Astrocyte of the cerebellum (primary cell): ENCODE results near the gene RNF2.
A peak's percentile ranks its signal among the peaks of the same experiment; 100 is the strongest.

Experiments used
- DNase-seq: peaks from one replicate; pipeline ENCODE4 v3.0.0-alpha.2; 2011; ENCODE audit warnings: low read depth
- H3K4me3 ChIP-seq: 2 replicates; pipeline ENCODE4 v1.5.1; 2011; ENCODE audit warnings: mild to moderate bottlenecking, low read depth, low read length, moderate library complexity
- in situ Hi-C: cut with HindIII; loops from 2 replicates; pipeline ENCODE4 v1.10.0; 2017; ENCODE audit warnings: low sequenced_read_pairs
- TF ChIP-seq, protein P1 (sequence below): IDR thresholded peaks from 2 replicates; pipeline ENCODE4 v1.5.1; 2012; ENCODE audit warnings: low read length, low read depth, moderate library complexity, mild to moderate bottlenecking; ENCODE audit errors: missing control alignments

The RNF2 gene

GRCh38 chr1:185016880-185017279, 28.5 kb upstream of the RNF2 start:
- TF ChIP-seq, protein P1, sequence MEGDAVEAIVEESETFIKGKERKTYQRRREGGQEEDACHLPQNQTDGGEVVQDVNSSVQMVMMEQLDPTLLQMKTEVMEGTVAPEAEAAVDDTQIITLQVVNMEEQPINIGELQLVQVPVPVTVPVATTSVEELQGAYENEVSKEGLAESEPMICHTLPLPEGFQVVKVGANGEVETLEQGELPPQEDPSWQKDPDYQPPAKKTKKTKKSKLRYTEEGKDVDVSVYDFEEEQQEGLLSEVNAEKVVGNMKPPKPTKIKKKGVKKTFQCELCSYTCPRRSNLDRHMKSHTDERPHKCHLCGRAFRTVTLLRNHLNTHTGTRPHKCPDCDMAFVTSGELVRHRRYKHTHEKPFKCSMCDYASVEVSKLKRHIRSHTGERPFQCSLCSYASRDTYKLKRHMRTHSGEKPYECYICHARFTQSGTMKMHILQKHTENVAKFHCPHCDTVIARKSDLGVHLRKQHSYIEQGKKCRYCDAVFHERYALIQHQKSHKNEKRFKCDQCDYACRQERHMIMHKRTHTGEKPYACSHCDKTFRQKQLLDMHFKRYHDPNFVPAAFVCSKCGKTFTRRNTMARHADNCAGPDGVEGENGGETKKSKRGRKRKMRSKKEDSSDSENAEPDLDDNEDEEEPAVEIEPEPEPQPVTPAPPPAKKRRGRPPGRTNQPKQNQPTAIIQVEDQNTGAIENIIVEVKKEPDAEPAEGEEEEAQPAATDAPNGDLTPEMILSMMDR = no peak
- in situ Hi-C loops = no loop called here
- DNase-seq = no peak
- H3K4me3 ChIP-seq = no peak overlapping the region

DNA sequence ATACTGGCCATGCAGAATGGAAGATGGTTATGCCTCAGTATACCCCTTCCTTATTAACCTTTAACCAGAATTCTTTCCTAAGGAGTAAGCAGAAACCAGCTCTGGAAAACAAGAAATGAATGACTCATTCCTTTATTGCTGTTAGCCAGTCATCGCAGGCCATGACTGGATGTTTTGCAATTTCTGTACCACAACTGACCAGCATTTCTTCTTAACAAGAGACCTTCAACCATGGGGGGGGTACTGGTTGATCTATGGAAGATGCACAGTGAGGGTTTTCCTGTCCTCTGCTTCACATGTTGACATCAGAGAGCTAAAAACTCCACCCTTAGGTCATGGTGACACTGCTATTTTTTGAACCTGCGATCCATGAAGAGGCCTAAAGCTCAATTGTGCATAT, 28.0 kb upstream of the RNF2 start:
- TF ChIP-seq, protein P1 = no peak
- in situ Hi-C loops = no loop called here
- DNase-seq = peak; percentile 63
- no peak overlapping the region for H3K4me3 ChIP-seq

DNA sequence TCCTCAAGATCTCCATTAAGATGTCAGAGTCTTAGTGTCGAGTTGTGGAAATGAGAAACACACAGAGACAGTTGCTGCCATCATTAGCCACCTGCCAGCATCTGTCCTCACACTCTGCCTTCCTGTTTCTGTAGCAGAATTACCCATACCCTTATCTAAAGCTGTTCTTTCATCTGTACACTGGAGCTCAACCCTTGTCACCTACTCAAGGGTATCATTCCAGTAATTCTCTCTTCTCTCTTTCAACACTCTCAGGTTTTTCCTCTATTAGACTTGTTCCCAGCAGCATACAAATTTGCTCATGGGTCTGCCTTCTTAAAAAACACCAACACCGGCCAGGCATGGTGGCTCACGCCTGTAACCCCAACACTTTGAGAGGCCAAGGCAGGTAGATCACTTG, 27.4 kb upstream of the RNF2 start:
- TF ChIP-seq, protein P1 = no peak
- in situ Hi-C loops = no loop called here

DNA sequence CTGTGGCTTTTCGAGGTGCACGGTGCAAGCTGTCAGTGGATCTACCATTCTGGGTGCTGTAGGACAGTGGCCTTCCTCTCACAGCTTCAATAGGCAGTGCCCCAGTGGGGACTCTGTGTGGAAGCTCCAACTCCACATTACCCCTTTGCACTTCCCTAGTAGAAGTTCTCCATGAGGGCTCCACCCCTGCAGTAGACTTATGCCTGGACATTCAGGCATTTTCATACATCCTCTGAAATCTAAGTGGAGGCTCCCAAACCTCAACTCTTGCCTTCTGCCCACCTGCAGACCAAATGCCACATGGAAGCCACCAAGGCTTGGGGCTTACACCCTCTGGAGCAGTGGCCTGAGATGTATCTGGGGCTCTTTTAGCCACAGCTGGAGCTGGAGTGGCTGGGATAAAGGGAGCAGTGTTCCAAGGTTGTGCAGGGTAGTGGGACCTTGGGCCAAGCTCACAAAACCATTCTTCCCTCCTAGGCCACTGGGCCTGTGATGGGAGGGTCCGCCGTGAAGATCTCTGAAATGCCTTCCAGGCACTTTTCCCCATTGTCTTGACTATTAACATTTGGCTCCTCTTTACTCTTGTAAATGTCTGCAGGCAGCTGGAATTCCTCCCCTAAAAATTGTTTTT, 18.0 kb upstream of the RNF2 start:
- in situ Hi-C loops = no loop called here
- DNase-seq = no peak
- TF ChIP-seq, protein P1 = no peak
- H3K4me3 ChIP-seq = no peak overlapping the region

More for the DNA sequence above, 27.4 kb upstream of the RNF2 start:
- H3K4me3 ChIP-seq = no peak overlapping the region
- DNase-seq = no peak

- H3K4me3 ChIP-seq = no peak overlapping the region
- DNase-seq = no peak
- in situ Hi-C loops = no loop called here
- TF ChIP-seq, protein P1 = no peak
Observed at GRCh38 chr1:185033686-185034085, 11.7 kb upstream of the RNF2 start.

DNA sequence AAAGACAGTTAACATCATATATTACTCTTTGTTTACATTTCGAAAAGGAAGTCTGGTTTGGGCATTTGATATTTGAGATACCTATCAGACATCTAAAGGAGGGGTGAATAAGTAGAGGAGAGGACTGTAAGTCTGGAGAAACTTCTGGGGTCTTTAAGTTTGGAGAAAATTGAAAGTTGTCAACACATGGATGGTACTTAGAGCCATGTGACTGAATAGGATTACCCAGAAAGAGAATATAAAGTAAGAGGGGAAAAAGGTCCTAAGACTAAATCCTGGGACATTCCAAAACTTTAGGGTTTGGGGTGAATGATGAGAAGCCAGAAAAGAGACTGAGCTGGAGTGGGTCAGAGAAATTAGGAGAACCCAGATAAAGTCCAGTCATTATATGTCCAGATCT, 10.1 kb upstream of the RNF2 start:
- TF ChIP-seq, protein P1 = no peak
- in situ Hi-C loops = no loop called here
- DNase-seq = no peak
- H3K4me3 ChIP-seq = no peak overlapping the region
